GM12878 (cell line): Measurements from ENCODE around the gene TNRC18.

ENCODE experiments used
- CBFB ChIP-seq: IDR thresholded peaks from 2 replicates; pipeline ENCODE4 v1.6.1; 2016; ENCODE audit warnings: antibody characterized with exemption, low read depth
- CBX5 ChIP-seq: sonication (generic); IDR thresholded peaks from 2 replicates; pipeline ENCODE4 v1.6.1; 2016; ENCODE audit warnings: low read depth, moderate library complexity, mild to moderate bottlenecking, inconsistent platforms
- CTCF ChIP-seq, 3 experiments: IDR thresholded peaks in 2 of 3; conservative IDR thresholded peaks in 1 of 3; 2 replicates each; pipeline ENCODE4 v1.5.1; 2011; ENCODE audit warnings: low read depth in 3 of 3, low read length in 3 of 3, mild to moderate bottlenecking in 3 of 3, control low read depth in 2 of 3, moderate library complexity in 2 of 3, inconsistent platforms in 1 of 3, mixed read lengths in 1 of 3; ENCODE audit not compliant: control insufficient read depth in 2 of 3, insufficient read depth in 1 of 3; ENCODE audit errors: extremely low read depth in 1 of 3
- ELK1 ChIP-seq: IDR thresholded peaks from 2 replicates; pipeline ENCODE4 v1.6.1; 2012; ENCODE audit warnings: low read depth, low read length, improper control_type of control experiment
- EZH2 ChIP-seq: IDR thresholded peaks from 2 replicates; pipeline ENCODE4 v1.6.1; 2012; ENCODE audit warnings: low read depth, mild to moderate bottlenecking, control low read depth, inconsistent platforms, low read length, borderline replicate concordance; ENCODE audit not compliant: control insufficient read depth
- FOS ChIP-seq: IDR thresholded peaks from 3 replicates; pipeline ENCODE4 v1.6.1; 2011; ENCODE audit warnings: borderline replicate concordance; ENCODE audit not compliant: insufficient read length; ENCODE audit errors: extremely low read depth
- GABPA ChIP-seq: IDR thresholded peaks from 2 replicates; pipeline ENCODE4 v1.6.1; 2014; ENCODE audit warnings: antibody characterized with exemption, low read depth, mild to moderate bottlenecking, inconsistent platforms
- JUNB ChIP-seq: IDR thresholded peaks from 2 replicates; pipeline ENCODE4 v1.6.1; 2016; ENCODE audit warnings: antibody characterized with exemption, mild to moderate bottlenecking
- MEF2A ChIP-seq: IDR thresholded peaks from 2 replicates; pipeline ENCODE4 v1.6.1; 2011; ENCODE audit warnings: low read depth, mild to moderate bottlenecking, low read length, moderate library complexity; ENCODE audit not compliant: insufficient read depth
- MYC ChIP-seq: IDR thresholded peaks from 2 replicates; pipeline ENCODE4 v1.6.1; 2011; ENCODE audit warnings: mild to moderate bottlenecking, low read length, moderate library complexity, inconsistent platforms; ENCODE audit not compliant: insufficient read depth, insufficient replicate concordance, insufficient read length, severe bottlenecking
- POLR2AphosphoS5 ChIP-seq: IDR thresholded peaks from 2 replicates; pipeline ENCODE4 v1.6.1; 2011; ENCODE audit warnings: mild to moderate bottlenecking, low read length, inconsistent platforms

GRCh38 chr7:5294169-5294987 is 129.3 kb downstream of the TNRC18 start:
- no peak for TF ChIP-seq POLR2AphosphoS5
- TF ChIP-seq CBFB, result no peak
- TF ChIP-seq CTCF (IDR thresholded peaks at IDR 0.05 in 2 of 3, conservative IDR thresholded peaks at IDR 0.05 in 1 of 3; ENCODE audit: control insufficient read depth in 2 of 3, extremely low read depth in 1 of 3, insufficient read depth in 1 of 3, low read depth in 3 of 3, low read length in 3 of 3), result no peak
- TF ChIP-seq ELK1, result no peak
- no peak for TF ChIP-seq JUNB
- no peak for TF ChIP-seq CBX5
- no peak for TF ChIP-seq EZH2
- TF ChIP-seq MEF2A, result no peak
- TF ChIP-seq FOS, result no peak
- TF ChIP-seq MYC, result no peak
- TF ChIP-seq GABPA, result no peak
